HEK293 (cell line): ENCODE results near the gene WDR48.

Experiments
- CTCF ChIA-PET: fragments of 350-600 bp; formaldehyde crosslinking; extraction: SDS; loops from one replicate; lab custom pipeline; 2021; ENCODE audit warnings: antibody characterized with exemption; lab: Yijun Ruan, JAX
- POLR2A ChIA-PET: fragments of 300-600 bp; formaldehyde crosslinking; extraction: SDS; loops from one replicate; lab custom pipeline; 2020; ENCODE audit warnings: antibody characterized with exemption, inconsistent platforms; lab: Yijun Ruan, JAX
- H3K27ac ChIP-seq: fragments of 200-500 bp; sonication (Bioruptor generic); 2 replicates; pipeline ENCODE4 v1.5.1; 2014; ENCODE audit warnings: low read depth, low read length, control low read depth, inconsistent platforms; ENCODE audit errors: extremely low read depth
- H3K36me3 ChIP-seq, 2 experiments: fragments of 200-500 bp in 1 of 2; sonication (Bioruptor generic) in 1 of 2; 1 replicate in 1 of 2; 2 replicates in 1 of 2; pipeline ENCODE4 v1.5.1; 2014 to 2017; ENCODE audit warnings: inconsistent platforms in 2 of 2, low read length in 2 of 2; ENCODE audit not compliant: control insufficient read depth in 2 of 2, insufficient read depth in 1 of 2
- H3K4me1 ChIP-seq: fragments of 200-500 bp; sonication (Bioruptor generic); 2 replicates; pipeline ENCODE4 v1.5.1; 2014; ENCODE audit warnings: mild to moderate bottlenecking, low read length, inconsistent platforms; ENCODE audit not compliant: control insufficient read depth, insufficient read depth
- H3K4me3 ChIP-seq: 2 replicates; pipeline ENCODE4 v1.5.1; 2011; ENCODE audit warnings: low read depth, mild to moderate bottlenecking, control low read depth, low read length, moderate library complexity
- H3K9me3 ChIP-seq: fragments of 200-500 bp; sonication (Bioruptor generic); 2 replicates; pipeline ENCODE4 v1.5.1; 2014; ENCODE audit warnings: low read depth, low read length, inconsistent platforms; ENCODE audit not compliant: control insufficient read depth, insufficient read depth
- EGR2 ChIP-seq: fragments of 450-650 bp; formaldehyde crosslinking; IDR thresholded peaks from 2 replicates; pipeline ENCODE4 v1.5.1; 2016; ENCODE audit warnings: low read depth, missing biosample characterization, missing genetic modification characterization
- GLIS2 ChIP-seq: fragments of 450-650 bp; formaldehyde crosslinking; IDR thresholded peaks from 2 replicates; pipeline ENCODE4 v1.5.1; 2016; ENCODE audit warnings: missing biosample characterization, missing genetic modification characterization
- MYNN ChIP-seq: fragments of 450-650 bp; formaldehyde crosslinking; IDR thresholded peaks from 2 replicates; pipeline ENCODE4 v1.5.1; 2016; ENCODE audit warnings: missing biosample characterization, missing genetic modification characterization, borderline replicate concordance
- SALL2 ChIP-seq: fragments of 450-650 bp; formaldehyde crosslinking; IDR thresholded peaks from 2 replicates; pipeline ENCODE4 v1.5.0; 2017; ENCODE audit warnings: missing biosample characterization, mild to moderate bottlenecking, missing genetic modification characterization, borderline replicate concordance
- WT1 ChIP-seq: fragments of 450-650 bp; formaldehyde crosslinking; IDR thresholded peaks from 2 replicates; pipeline ENCODE4 v1.5.1; 2016; ENCODE audit warnings: missing biosample characterization, missing genetic modification characterization
- YY2 ChIP-seq: fragments of 450-650 bp; formaldehyde crosslinking; IDR thresholded peaks from 2 replicates; pipeline ENCODE4 v1.5.1; 2016; ENCODE audit warnings: missing biosample characterization, missing genetic modification characterization
- ZFP41 ChIP-seq: fragments of 450-650 bp; formaldehyde crosslinking; IDR thresholded peaks from 2 replicates; pipeline ENCODE4 v1.5.1; 2016; ENCODE audit warnings: missing biosample characterization, missing genetic modification characterization, borderline replicate concordance
- ZNF112 ChIP-seq: fragments of 450-650 bp; formaldehyde crosslinking; IDR thresholded peaks from 2 replicates; pipeline ENCODE4 v1.5.0; 2017; ENCODE audit warnings: missing biosample characterization, missing genetic modification characterization
- ZNF133 ChIP-seq: fragments of 450-650 bp; formaldehyde crosslinking; IDR thresholded peaks from 2 replicates; pipeline ENCODE4 v1.5.1; 2016; ENCODE audit warnings: missing biosample characterization, missing genetic modification characterization
- ZNF626 ChIP-seq: fragments of 450-650 bp; sonication (Bioruptor Pico); formaldehyde crosslinking; IDR thresholded peaks from 2 replicates; pipeline ENCODE4 v1.5.1; 2018; ENCODE audit warnings: missing biosample characterization, missing genetic modification characterization, inconsistent platforms
- ZNF76 ChIP-seq: fragments of 450-650 bp; formaldehyde crosslinking; IDR thresholded peaks from 2 replicates; pipeline ENCODE4; 2016; ENCODE audit warnings: low read depth, missing biosample characterization, missing genetic modification characterization, borderline replicate concordance
- ZNF830 ChIP-seq: fragments of 450-650 bp; IDR thresholded peaks from 2 replicates; pipeline ENCODE4 v1.5.0; 2018; ENCODE audit warnings: missing biosample characterization, missing genetic modification characterization, low read depth, mild to moderate bottlenecking, moderate library complexity
- TF ChIP-seq, protein P1 (sequence below): fragments of 450-650 bp; formaldehyde crosslinking; IDR thresholded peaks from 2 replicates; pipeline ENCODE4 v1.5.1; 2016; ENCODE audit warnings: missing biosample characterization, missing genetic modification characterization
- TF ChIP-seq, protein P2 (sequence below): fragments of 450-650 bp; formaldehyde crosslinking; IDR thresholded peaks from 2 replicates; pipeline ENCODE4 v1.5.1; 2016; ENCODE audit warnings: missing biosample characterization, missing genetic modification characterization, borderline replicate concordance
- TF ChIP-seq, protein P3 (sequence below): fragments of 450-650 bp; formaldehyde crosslinking; IDR thresholded peaks from 2 replicates; pipeline ENCODE4 v1.5.1; 2016; ENCODE audit warnings: missing biosample characterization, missing genetic modification characterization

Gene WDR48

DNA sequence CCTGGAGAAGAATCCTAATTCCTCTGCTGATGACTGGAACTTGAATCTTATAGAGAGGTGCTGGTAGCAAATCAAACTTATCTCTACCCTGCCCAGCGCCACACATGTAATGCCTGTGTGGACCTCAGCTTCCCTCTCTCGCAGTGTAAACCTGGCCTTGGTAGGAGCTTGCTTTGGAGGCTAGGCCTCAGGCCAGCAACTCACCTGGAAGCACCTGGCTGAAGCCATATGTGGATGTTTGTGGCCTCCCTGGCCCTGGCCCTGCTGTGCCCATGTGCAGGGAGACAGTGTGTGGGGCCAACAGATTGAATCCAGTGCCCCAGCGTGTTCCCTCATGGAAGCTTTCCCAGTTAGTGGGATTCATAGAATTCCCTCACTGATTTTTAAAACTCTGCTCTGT lies 64.1 kb downstream of the WDR48 start (continued):
- TF ChIP-seq, protein P1, sequence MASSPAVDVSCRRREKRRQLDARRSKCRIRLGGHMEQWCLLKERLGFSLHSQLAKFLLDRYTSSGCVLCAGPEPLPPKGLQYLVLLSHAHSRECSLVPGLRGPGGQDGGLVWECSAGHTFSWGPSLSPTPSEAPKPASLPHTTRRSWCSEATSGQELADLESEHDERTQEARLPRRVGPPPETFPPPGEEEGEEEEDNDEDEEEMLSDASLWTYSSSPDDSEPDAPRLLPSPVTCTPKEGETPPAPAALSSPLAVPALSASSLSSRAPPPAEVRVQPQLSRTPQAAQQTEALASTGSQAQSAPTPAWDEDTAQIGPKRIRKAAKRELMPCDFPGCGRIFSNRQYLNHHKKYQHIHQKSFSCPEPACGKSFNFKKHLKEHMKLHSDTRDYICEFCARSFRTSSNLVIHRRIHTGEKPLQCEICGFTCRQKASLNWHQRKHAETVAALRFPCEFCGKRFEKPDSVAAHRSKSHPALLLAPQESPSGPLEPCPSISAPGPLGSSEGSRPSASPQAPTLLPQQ = no peak
- TF ChIP-seq ZFP41 (tag by site-specific recombination) = no peak
- no peak for TF ChIP-seq ZNF112 (tag by site-specific recombination)
- no peak for TF ChIP-seq EGR2 (tag by site-specific recombination)

DNA sequence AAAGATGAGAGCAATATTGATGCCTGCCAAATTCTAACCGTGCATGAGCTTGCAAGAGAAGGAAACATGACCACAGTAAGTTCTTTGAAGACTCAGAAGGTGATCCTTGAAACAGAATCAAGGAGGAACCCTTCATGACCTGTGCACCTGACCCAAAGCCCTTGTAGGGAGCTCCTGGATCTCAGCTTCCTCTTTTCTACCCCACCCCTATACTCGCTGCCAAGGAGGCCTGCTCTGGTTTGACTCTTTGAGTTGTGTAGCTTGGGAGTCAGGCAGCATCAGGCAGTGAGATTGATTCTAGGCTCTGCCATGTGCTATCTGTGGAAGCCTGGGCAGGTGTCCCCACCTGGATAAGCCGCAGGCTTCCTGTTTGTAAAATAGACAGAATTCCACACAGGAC lies 66.3 kb downstream of the WDR48 start:
- ChIA-PET POLR2A (interaction anchor here (1.1 kb wide), 1 partner anchor 10 kb away, joined by 3 read pairs; the partner anchor contains the start of genes GORASP1 and TTC21A), CTCF (interaction anchor here (0.9 to 1.7 kb wide), 3 partner anchors 49 to 174 kb away, joined by 3 to 8 read pairs (median 5); no protein-coding TSS in a partner anchor)
- TF ChIP-seq, protein P2, sequence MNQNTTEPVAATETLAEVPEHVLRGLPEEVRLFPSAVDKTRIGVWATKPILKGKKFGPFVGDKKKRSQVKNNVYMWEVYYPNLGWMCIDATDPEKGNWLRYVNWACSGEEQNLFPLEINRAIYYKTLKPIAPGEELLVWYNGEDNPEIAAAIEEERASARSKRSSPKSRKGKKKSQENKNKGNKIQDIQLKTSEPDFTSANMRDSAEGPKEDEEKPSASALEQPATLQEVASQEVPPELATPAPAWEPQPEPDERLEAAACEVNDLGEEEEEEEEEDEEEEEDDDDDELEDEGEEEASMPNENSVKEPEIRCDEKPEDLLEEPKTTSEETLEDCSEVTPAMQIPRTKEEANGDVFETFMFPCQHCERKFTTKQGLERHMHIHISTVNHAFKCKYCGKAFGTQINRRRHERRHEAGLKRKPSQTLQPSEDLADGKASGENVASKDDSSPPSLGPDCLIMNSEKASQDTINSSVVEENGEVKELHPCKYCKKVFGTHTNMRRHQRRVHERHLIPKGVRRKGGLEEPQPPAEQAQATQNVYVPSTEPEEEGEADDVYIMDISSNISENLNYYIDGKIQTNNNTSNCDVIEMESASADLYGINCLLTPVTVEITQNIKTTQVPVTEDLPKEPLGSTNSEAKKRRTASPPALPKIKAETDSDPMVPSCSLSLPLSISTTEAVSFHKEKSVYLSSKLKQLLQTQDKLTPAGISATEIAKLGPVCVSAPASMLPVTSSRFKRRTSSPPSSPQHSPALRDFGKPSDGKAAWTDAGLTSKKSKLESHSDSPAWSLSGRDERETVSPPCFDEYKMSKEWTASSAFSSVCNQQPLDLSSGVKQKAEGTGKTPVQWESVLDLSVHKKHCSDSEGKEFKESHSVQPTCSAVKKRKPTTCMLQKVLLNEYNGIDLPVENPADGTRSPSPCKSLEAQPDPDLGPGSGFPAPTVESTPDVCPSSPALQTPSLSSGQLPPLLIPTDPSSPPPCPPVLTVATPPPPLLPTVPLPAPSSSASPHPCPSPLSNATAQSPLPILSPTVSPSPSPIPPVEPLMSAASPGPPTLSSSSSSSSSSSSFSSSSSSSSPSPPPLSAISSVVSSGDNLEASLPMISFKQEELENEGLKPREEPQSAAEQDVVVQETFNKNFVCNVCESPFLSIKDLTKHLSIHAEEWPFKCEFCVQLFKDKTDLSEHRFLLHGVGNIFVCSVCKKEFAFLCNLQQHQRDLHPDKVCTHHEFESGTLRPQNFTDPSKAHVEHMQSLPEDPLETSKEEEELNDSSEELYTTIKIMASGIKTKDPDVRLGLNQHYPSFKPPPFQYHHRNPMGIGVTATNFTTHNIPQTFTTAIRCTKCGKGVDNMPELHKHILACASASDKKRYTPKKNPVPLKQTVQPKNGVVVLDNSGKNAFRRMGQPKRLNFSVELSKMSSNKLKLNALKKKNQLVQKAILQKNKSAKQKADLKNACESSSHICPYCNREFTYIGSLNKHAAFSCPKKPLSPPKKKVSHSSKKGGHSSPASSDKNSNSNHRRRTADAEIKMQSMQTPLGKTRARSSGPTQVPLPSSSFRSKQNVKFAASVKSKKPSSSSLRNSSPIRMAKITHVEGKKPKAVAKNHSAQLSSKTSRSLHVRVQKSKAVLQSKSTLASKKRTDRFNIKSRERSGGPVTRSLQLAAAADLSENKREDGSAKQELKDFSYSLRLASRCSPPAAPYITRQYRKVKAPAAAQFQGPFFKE (tag by site-specific recombination) = no peak
- TF ChIP-seq ZNF626 (tag by site-specific recombination) (no peak), ZNF830 (tag by site-specific recombination) (no peak), GLIS2 (tag by site-specific recombination) (no peak), YY2 (tag by site-specific recombination) (no peak), ZNF76 (tag by site-specific recombination) (no peak), SALL2 (tag by site-specific recombination) (no peak), WT1 (tag by site-specific recombination) (no peak), MYNN (tag by site-specific recombination) (no peak), ZNF133 (tag by site-specific recombination) (no peak)
- TF ChIP-seq, protein P3, sequence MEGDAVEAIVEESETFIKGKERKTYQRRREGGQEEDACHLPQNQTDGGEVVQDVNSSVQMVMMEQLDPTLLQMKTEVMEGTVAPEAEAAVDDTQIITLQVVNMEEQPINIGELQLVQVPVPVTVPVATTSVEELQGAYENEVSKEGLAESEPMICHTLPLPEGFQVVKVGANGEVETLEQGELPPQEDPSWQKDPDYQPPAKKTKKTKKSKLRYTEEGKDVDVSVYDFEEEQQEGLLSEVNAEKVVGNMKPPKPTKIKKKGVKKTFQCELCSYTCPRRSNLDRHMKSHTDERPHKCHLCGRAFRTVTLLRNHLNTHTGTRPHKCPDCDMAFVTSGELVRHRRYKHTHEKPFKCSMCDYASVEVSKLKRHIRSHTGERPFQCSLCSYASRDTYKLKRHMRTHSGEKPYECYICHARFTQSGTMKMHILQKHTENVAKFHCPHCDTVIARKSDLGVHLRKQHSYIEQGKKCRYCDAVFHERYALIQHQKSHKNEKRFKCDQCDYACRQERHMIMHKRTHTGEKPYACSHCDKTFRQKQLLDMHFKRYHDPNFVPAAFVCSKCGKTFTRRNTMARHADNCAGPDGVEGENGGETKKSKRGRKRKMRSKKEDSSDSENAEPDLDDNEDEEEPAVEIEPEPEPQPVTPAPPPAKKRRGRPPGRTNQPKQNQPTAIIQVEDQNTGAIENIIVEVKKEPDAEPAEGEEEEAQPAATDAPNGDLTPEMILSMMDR (tag by site-specific recombination) = no peak
- TF ChIP-seq, all 188 proteins: peak for 0
- Histone ChIP-seq H3K4me1 (no peaks in the 10 kb centered on the region), H3K36me3 (no peaks in the 10 kb centered on the region), H3K9me3 (no peaks in the 10 kb centered on the region), H3K27ac (no peak overlapping the region), H3K4me3 (no peak overlapping the region)
